H1 (cell line): ENCODE data around the gene JOSD2. TPM values are rescaled to one million over a fixed set of nuclear protein-coding genes. Genes with fewer than 3 reads are reported as not detected.

ENCODE experiments used
- CHD7 ChIP-seq: fragments of 300-600 bp; sonication (generic); IDR thresholded peaks from 2 replicates; pipeline ENCODE4 v1.7.1; 2012; ENCODE audit warnings: low read length, moderate library complexity, mild to moderate bottlenecking, inconsistent platforms; ENCODE audit not compliant: insufficient replicate concordance
- CTCF ChIP-seq, 3 experiments: IDR thresholded peaks; 1 replicate in 2 of 3; 2 replicates in 1 of 3; pipeline versions ENCODE4 v1.5.1 to v1.6.1; 2011; ENCODE audit warnings: low read length in 3 of 3, mild to moderate bottlenecking in 3 of 3, inconsistent platforms in 2 of 3, low read depth in 1 of 3, moderate library complexity in 1 of 3; ENCODE audit not compliant: insufficient read depth in 1 of 3; ENCODE audit errors: control extremely low read depth in 1 of 3
- MAX ChIP-seq: IDR thresholded peaks from 2 replicates; pipeline ENCODE4 v1.6.1; 2012; ENCODE audit warnings: inconsistent platforms
- RFX5 ChIP-seq: IDR thresholded peaks from 2 replicates; pipeline ENCODE4 v1.6.1; 2011; ENCODE audit warnings: low read depth, low read length, improper control_type of control experiment, borderline replicate concordance
- SP4 ChIP-seq: IDR thresholded peaks from 2 replicates; pipeline ENCODE4 v1.6.1; 2012; ENCODE audit warnings: low read length, inconsistent platforms
- SUZ12 ChIP-seq: fragments of 200-600 bp; sonication (generic); IDR thresholded peaks from 2 replicates; pipeline ENCODE4 v1.6.1; 2012; ENCODE audit warnings: mild to moderate bottlenecking, inconsistent platforms, low read length, moderate library complexity, mixed read lengths
- polyA plus RNA-seq, 7 experiments: library from polyadenylated mRNA; depleted of rRNA in 3 of 7; stranded (reverse) in 5 of 7; unstranded in 2 of 7; fragments of >200 nt in 5 of 7; fragments of 200-250 nt in 2 of 7; gene quantifications; 1 replicate in 5 of 7; 2 replicates in 1 of 7; 4 replicates in 1 of 7; pipeline versions ENCODE4 v1.2.1 to v1.2.3, GENCODE V29; 2011 to 2013; ENCODE audit warnings: missing spikeins in 2 of 7, mixed read lengths in 2 of 7
- total RNA-seq: library from RNA; stranded (reverse); fragmentation: NEBNext Ultra II Directional; extraction: Animal tissue kit (Norgen Biotek cat#: 25700); gene quantifications from 2 replicates; pipeline ENCODE4 v1.2.1, GENCODE V29; 2021

The JOSD2 gene
- total and polyA plus RNA-seq, 2 of the 8 experiments (the other 6 are each of a cell fraction or from before 2014, with no cell fraction given), result 1.9 to 6.6 TPM

- TF ChIP-seq CHD7 (no peak), CTCF (IDR thresholded peaks at IDR 0.05; ENCODE audit: control extremely low read depth in 1 of 3, insufficient read depth in 1 of 3, low read depth in 1 of 3, low read length in 3 of 3) (no peak), SP4 (no peak), SUZ12 (no peak), RFX5 (no peak), MAX (no peak)
Measured at GRCh38 chr19:50512112-50512998, 1.4 kb upstream of the JOSD2 start (continued).
